GM21447 (cell line): Measurements from ENCODE around the gene CGNL1.

Experiments used
- ATAC-seq: cut with Tn5 transposase; IDR thresholded peaks from one replicate; pipeline ENCODE4 v1.9.1; 2021; ENCODE audit not compliant: unreplicated experiment

CGNL1 gene

GRCh38 chr15:57592426-57592825, 216.1 kb downstream of the CGNL1 start:
- no peak for ATAC-seq

GRCh38 chr15:57592836-57593420, 216.6 kb downstream of the CGNL1 start:
- no peak for ATAC-seq

- no peak for ATAC-seq
These were observed 218.2 kb downstream of the CGNL1 start for GRCh38 chr15:57594479-57594878.

- ATAC-seq = no peak
These were observed 218.9 kb downstream of the CGNL1 start for GRCh38 chr15:57595011-57595866.

- ATAC-seq = no peak
These were observed 220.1 kb downstream of the CGNL1 start for GRCh38 chr15:57596301-57596855.

- no peak for ATAC-seq
These were observed 220.7 kb downstream of the CGNL1 start for GRCh38 chr15:57596978-57597377.

- no peak for ATAC-seq
These were observed 221.1 kb downstream of the CGNL1 start for GRCh38 chr15:57597431-57597830.

- no peak for ATAC-seq
These were observed 222.0 kb downstream of the CGNL1 start for GRCh38 chr15:57598346-57598745.

GRCh38 chr15:57599296-57599810, 223.0 kb downstream of the CGNL1 start:
- no peak for ATAC-seq

GRCh38 chr15:57600197-57600596, 223.9 kb downstream of the CGNL1 start:
- no peak for ATAC-seq
